Esophagus muscularis mucosa (tissue), 4 donors: Measurements from ENCODE around the gene PRDM16. TPM values are rescaled to one million over a fixed set of nuclear protein-coding genes. Genes with fewer than 3 reads are reported as not detected.

ENCODE experiments used
- DNase-seq: peaks from one replicate; pipeline ENCODE4 v3.0.0-alpha.2; 2017; ENCODE audit errors: extremely low spot score
- H3K27ac ChIP-seq, 4 donors: fragments of 200-600 bp; sonication (generic); replicated peaks in 1 of 4; 1 replicate in 3 of 4; 2 replicates in 1 of 4; pipeline ENCODE4 v1.5.1; 2016 to 2019; ENCODE audit warnings: mild to moderate bottlenecking in 1 of 4
- H3K27me3 ChIP-seq, 4 donors: fragments of 200-600 bp; sonication (generic); one replicate each; pipeline versions ENCODE4 v1.5.1 to v1.6.0; 2016 to 2019
- H3K36me3 ChIP-seq, 4 donors: fragments of 200-600 bp; sonication (generic); one replicate each; pipeline ENCODE4 v1.5.1; 2016 to 2019
- H3K4me1 ChIP-seq, 4 donors: fragments of 200-600 bp; sonication (generic); one replicate each; pipeline ENCODE4 v1.5.1; 2016 to 2019
- H3K4me3 ChIP-seq, 4 donors: fragments of 200-600 bp; sonication (generic); 1 replicate in 2 of 4; 2 replicates in 2 of 4; pipeline ENCODE4 v1.5.1; 2016 to 2019; ENCODE audit warnings: mild to moderate bottlenecking in 4 of 4, moderate library complexity in 1 of 4
- H3K9me3 ChIP-seq, 4 donors: fragments of 200-600 bp; sonication (generic); 1 replicate in 3 of 4; 2 replicates in 1 of 4; pipeline ENCODE4 v1.5.1; 2016 to 2019
- EP300 ChIP-seq: sonication (generic); formaldehyde crosslinking; IDR thresholded peaks from one replicate; pipeline ENCODE4 v1.6.1; 2017; ENCODE audit warnings: antibody characterized with exemption
- POLR2A ChIP-seq: fragments of 450-650 bp; IDR thresholded peaks from one replicate; pipeline ENCODE4 v1.6.1; 2017; ENCODE audit warnings: antibody characterized with exemption, moderate library complexity, mild to moderate bottlenecking, low read depth
- POLR2AphosphoS5 ChIP-seq, 2 donors: sonication (generic); formaldehyde crosslinking; IDR thresholded peaks; one replicate each; pipeline ENCODE4 v1.6.1; 2017; ENCODE audit warnings: antibody characterized with exemption in 2 of 2
- WGBS: methylation state at CpG from one replicate; pipeline ENCODE4 v1.1.5; 2018; 5-methylcytosine and 5-hydroxymethylcytosine counted together
- intact Hi-C: fragments of 100-400 bp; cut with DNase I; formaldehyde crosslinking; loops from one replicate; pipeline ENCODE4 v1.15.1; 2023
- total RNA-seq, 4 donors: library from RNA; depleted of rRNA; stranded (reverse); fragments of >200 nt; gene quantifications; one replicate each; pipeline versions ENCODE4 v1.1.0 to v1.2.1, GENCODE V29; 2016
- TF ChIP-seq, protein P1 (sequence below), 3 experiments: fragments of 200-600 bp in 2 of 3; fragments of 450-650 bp in 1 of 3; sonication (generic) in 2 of 3; IDR thresholded peaks; one replicate each; pipeline ENCODE4 v1.5.1; 2017 to 2019; ENCODE audit warnings: antibody characterized with exemption in 3 of 3, mild to moderate bottlenecking in 2 of 3, moderate library complexity in 1 of 3

The PRDM16 gene
- total RNA-seq, 4 donors from 2014 or later: 1.2 to 4.4 (median 2.2) TPM

DNA sequence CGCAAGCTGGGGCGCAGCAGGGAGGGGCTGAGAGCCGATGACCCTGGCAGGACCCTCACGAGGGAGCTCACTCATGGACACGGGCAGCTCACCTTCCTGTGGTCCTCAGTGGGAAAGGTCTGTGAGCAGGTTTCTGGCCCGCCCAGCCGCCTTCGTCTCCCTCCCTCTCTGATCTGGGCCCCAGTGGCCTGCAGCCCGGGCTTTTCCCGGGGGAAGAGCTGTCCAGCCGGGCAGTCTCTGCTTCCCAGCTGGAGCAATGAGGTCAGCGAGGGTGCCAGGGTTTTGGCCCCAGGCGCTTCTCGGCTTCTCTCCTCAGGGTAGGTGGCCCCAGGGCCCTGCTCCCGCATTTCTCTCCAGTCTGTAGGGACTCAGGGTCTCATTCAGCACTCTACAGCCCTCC lies 363.3 kb downstream of the PRDM16 start:
- 49% methylated on average over 15 of the region's 15 CpGs for WGBS
- DNase-seq: no peak
- TF ChIP-seq POLR2A: no peak
- no peak for TF ChIP-seq POLR2AphosphoS5 (IDR thresholded peaks at IDR 0.05)
- no peak for TF ChIP-seq EP300
- TF ChIP-seq, protein P1, sequence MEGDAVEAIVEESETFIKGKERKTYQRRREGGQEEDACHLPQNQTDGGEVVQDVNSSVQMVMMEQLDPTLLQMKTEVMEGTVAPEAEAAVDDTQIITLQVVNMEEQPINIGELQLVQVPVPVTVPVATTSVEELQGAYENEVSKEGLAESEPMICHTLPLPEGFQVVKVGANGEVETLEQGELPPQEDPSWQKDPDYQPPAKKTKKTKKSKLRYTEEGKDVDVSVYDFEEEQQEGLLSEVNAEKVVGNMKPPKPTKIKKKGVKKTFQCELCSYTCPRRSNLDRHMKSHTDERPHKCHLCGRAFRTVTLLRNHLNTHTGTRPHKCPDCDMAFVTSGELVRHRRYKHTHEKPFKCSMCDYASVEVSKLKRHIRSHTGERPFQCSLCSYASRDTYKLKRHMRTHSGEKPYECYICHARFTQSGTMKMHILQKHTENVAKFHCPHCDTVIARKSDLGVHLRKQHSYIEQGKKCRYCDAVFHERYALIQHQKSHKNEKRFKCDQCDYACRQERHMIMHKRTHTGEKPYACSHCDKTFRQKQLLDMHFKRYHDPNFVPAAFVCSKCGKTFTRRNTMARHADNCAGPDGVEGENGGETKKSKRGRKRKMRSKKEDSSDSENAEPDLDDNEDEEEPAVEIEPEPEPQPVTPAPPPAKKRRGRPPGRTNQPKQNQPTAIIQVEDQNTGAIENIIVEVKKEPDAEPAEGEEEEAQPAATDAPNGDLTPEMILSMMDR (IDR thresholded peaks at IDR 0.05): no peak
- Histone ChIP-seq H3K36me3 (peaks cover 0 to 26% (median 0%) of the 10 kb centered on the region in 4 donors), H3K27ac (no peak overlapping the region), H3K27me3 (peaks cover 0 to 51% (median 0%) of the 10 kb centered on the region in 4 donors), H3K4me1 (no peaks in the 10 kb centered on the region), H3K4me3 (no peak overlapping the region), H3K9me3 (no peaks in the 10 kb centered on the region)
- intact Hi-C loops: no loop called here

DNA sequence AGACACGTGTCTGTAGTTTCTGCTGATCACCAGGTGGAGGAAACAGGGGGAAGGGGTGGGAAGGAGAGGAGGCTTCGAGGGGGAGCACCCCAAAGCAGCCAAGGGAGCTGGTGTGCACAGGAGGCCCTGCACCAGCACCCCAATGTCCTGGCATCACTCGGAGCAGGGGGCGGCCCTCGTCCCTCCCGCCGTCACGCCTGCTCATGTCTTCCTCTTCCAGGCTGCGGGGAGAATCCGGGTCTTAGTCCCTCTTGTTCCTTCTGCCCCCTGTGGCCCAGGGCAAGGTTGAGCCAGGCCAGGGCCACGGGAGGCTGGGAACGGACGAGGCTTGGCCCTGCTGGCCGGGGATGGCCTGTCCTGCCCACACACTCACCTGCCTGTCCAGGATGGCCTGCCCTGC lies 364.1 kb downstream of the PRDM16 start:
- H3K4me1 ChIP-seq: no peaks in the 10 kb centered on the region
- intact Hi-C loops: no loop called here
- no peak for DNase-seq
- 86% methylated on average over 3 of the region's 14 CpGs for WGBS
- H3K36me3 ChIP-seq: peaks cover 0 to 22% (median 0%) of the 10 kb centered on the region in 4 donors
- H3K27ac ChIP-seq: no peak overlapping the region
- TF ChIP-seq POLR2AphosphoS5 (IDR thresholded peaks at IDR 0.05) (no peak), POLR2A (no peak), EP300 (no peak)
- TF ChIP-seq, protein P1 (IDR thresholded peaks at IDR 0.05): no peak
- no peaks in the 10 kb centered on the region for H3K9me3 ChIP-seq
- peaks cover 0 to 56% (median 0%) of the 10 kb centered on the region in 4 donors for H3K27me3 ChIP-seq
- H3K4me3 ChIP-seq: no peak overlapping the region

DNA sequence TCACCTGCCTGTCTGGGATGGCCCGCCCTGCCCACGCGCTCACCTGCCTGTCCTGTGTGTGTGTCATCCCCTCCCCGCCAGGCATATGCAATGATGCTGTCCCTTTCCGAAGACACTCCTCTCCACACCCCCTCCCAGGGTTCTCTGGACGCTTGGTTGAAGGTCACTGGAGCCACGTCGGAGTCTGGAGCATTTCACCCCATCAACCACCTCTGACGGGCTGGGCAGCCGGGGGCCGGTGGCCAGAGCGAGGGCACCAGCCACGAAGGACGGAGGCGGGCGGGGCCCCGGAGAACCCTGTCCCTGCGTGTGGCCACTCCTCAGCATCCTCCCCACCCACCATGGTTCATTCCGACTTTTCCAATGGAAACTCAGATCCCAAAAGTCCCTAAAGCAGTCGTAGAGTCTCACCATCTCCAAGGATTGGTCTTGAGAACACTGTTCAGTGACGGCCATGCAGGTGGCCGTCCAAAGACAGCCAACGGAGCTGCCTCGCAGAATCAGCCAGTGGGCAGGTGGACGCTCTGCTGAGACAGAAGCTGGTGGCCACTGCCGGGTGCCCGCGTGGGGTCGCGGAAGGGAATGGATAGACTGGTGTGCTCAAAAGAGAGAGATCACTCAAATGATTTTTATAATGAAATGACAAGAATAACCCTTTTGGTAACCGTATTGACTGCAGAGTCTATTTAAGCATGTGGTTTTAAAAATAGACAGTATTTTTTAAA lies 364.8 kb downstream of the PRDM16 start:
- 94% methylated on average over 30 of the region's 31 CpGs for WGBS
- Histone ChIP-seq H3K27me3 (peaks cover 0 to 60% (median 0%) of the 10 kb centered on the region in 4 donors), H3K9me3 (no peaks in the 10 kb centered on the region), H3K4me1 (no peaks in the 10 kb centered on the region), H3K27ac (no peak overlapping the region), H3K36me3 (peaks cover 0 to 22% (median 0%) of the 10 kb centered on the region in 4 donors), H3K4me3 (no peak overlapping the region)
- DNase-seq: no peak
- TF ChIP-seq EP300 (no peak), POLR2AphosphoS5 (IDR thresholded peaks at IDR 0.05) (no peak), POLR2A (no peak)
- TF ChIP-seq, protein P1 (IDR thresholded peaks at IDR 0.05): no peak
- intact Hi-C loops: no loop called here

DNA sequence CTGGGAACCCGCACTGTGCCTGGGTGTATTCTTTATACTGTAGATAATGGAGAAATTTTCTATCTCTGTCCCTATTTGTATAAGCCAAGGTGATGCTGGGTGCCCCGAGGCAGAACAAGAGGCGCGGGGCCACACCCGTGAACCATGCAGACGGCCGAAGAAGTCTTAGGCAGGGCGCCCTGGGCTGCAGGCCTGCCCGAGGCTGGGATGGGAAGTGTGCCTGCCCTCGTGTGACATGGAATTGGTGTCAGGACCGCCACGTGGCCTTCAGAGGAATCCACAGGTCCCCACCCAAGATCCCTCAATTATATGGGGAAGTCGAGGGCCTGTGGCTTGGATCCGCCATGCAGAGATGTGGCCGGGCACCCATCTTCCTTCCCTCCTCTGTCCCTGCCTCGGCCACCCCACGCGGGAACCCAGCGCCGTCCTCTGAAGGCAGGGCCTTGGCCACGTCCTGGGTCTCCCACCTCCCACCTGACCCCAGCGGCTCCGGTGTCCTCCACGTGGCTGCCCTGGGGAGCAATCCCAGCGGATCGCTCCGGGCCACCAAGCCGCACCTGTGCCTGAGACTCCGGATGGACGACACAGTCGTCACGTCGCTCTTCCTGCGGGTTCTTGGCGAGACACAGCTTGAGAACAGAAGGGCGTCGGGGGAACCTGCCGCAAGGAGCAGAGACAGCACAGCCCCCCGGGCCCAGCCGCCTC lies 365.6 kb downstream of the PRDM16 start:
- DNase-seq: no peak
- no peaks in the 10 kb centered on the region for H3K9me3 ChIP-seq
- WGBS: 92% methylated on average over 40 of the region's 40 CpGs
- peaks cover 0 to 3% (median 0%) of the 10 kb centered on the region in 4 donors for H3K4me1 ChIP-seq
- no peak overlapping the region for H3K4me3 ChIP-seq
- H3K27me3 ChIP-seq: peaks cover 0 to 68% (median 0%) of the 10 kb centered on the region in 4 donors
- intact Hi-C loops: no loop called here
- H3K27ac ChIP-seq: no peak overlapping the region
- TF ChIP-seq POLR2A: no peak
- no peak for TF ChIP-seq POLR2AphosphoS5 (IDR thresholded peaks at IDR 0.05)
- no peak for TF ChIP-seq EP300
- TF ChIP-seq, protein P1 (IDR thresholded peaks at IDR 0.05): no peak
- H3K36me3 ChIP-seq: peaks cover 0 to 22% (median 0%) of the 10 kb centered on the region in 4 donors
